ENCODE measurements around the gene BMP4.

BMP4 gene

DNA sequence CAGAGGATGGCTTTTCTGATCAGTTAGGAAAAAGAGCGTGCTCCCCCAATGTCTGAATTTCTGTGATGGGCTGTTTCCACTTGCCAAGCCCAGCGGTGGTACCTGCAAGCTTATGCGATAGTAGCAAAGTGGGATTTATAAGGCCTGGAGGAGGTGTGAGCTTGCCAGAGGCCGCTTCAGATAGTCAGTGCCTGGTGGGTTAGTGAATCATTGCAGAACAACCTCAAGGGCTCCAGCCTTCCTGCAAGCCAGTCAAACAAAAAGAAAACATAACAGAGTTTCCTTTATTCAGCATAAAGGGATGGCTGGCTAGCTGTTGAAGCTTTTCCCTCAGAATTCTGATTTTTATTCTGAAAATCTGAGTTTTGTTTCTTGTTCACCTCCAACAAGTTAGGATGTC is 7.6 kb upstream of the BMP4 start:
- no peak for DNase-seq (ENCODE audit: low spot score)

DNA sequence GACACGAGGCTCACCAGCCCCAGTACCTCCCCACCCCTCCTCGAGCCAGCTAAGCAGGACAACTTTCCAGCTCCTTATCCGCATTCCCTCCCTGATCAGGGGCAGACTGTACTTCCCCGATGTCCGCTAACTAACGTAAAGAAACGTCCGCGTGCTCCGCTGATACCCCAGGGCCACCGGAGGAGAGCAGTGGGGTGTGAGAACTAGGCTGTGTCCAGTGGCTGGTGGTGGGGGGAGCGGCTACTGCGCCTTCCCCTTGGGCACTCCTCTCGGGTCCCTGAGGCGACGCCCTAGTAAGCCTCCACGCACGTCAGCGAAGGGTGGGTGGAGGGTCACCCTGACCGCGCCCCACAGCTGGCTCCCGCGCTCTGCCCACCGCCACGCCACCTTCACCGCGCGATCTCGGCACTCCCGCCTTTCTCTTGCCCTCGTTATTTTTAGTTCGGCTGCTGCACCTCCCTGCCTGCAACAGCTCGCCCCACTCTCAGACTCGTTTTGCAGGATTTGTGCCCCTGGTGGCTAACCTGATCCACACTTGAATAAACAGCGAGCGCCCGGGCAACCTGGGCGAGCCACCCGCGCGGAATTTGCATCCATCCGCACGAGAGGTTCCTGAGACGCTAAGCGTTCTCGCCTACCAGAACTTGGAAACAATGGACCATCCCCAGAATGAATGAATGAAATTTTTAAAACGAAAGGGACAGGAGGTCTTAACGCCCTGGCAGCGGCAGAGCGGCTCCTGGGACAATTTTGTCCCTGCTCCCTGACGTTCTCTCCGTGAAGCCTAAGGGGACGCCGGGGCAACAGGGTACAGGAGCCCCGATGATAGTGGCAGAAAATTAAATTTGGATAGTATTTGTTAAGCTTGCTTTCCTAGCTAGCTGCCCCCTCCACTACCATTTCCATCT is 6.9 kb upstream of the BMP4 start:
- no peak for DNase-seq (ENCODE audit: low spot score)

DNA sequence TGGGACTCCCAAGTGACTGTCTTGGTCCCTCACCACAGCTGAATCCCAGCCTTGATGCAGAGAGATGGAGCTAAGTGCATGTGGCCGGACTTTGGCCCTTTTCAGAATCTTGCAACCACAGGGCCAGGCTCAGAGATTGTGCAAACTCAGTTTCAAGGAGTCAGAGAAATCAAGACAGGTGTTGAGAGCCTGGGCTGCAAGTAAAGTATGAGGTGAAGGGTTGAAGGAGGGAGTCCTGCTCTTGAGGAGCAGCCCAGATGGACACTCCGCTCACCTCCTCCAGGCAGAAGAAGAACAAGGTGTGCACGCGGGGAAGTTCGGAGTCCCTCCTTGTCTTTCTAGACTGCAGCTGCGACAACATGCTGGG is 6.3 kb upstream of the BMP4 start:
- DNase-seq (ENCODE audit: low spot score), result no peak

DNA sequence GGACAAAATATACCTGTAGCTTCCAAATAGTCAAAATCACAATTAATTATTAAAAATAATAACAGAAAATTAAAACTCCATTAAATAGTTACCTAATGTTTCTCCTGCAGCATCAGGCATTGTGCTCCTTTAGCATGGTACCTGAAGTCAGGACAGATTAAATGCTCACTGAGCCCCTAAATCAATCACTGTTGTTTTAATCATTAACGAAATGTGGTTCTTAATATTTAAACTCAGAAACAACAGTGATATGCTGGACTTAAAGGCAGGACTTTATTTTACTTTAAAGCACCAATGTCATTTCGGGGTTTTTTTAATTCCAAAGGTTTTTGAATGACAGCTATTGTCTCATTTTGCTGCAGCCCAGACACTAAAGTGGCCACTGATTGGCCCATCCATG is 2.0 kb upstream of the BMP4 start:
- no peak for DNase-seq (ENCODE audit: low spot score)

DNA sequence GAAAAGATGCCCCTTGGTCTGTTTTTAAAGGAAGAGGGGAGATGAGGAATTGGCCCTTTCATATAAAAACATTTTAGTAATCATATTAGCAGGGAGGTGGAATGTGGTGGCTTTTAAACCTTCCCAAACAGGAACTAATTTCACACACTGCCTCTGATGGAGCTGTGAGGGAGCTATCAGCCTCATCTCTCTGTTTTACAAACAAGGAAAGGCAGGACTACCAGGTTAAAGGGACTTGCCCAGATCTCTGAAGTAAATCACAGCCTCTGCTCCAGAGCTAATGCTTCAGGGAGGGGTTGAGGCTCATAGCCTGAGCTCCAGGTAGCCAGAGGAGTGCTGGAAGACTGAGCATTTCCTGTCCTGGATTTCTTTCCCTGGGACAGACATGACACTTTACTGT is 1.1 kb upstream of the BMP4 start:
- DNase-seq (ENCODE audit: low spot score), result no peak

DNA sequence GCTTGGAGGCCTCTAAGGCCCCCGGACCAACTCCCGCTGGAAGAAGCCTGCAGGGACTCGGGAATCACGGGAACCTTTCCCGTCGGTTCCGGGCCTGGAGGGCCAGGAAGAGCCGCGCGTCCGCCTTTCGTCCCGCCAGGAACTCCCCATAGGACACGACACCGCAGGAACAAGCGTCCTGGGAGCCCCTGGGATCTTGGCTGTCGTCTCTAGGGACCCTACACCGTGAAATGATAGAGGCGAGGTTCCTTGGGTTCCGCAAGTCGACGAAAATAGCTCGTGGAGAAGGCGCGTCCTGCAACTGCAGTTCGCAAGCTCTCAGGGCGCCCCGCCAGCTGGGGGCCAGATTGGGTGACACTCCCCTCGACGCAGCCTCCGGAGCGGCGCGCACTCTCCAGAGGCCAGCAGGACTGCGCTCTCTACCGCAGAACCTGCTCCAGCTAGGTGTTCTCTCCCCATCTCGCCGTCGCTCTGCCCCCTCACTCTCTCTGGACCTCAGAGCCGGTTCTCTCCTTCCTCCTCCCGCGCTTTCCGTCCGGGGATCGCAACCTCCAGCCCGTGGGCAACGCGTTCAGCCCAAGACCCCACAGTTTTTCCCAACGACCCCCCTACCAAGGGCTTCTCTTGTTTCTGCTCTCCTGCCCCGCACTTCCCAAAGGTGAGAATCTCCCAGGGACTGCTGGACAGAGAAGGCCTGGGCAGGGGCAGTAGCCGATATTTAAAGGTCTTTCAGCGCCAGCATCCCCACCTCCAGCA is 776 bp downstream of the BMP4 start:
- no peak for DNase-seq (ENCODE audit: low spot score)

DNA sequence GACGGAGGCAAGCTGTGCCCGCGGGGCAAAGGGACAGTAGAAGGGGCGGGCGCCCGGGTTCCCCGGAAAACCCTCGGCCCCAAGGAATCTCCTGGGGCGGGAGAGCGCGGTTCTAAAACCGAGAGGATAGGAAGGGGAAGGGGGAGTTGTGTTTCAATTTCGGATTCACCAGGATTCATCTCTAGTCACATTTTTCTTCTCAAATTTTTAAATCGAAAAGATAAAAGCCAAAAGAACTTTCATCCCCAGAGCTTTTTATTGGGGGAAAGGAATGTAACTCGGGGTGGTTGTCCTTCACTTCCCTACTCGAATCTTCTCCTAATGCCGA is 1.4 kb downstream of the BMP4 start:
- DNase-seq (ENCODE audit: low spot score), result no peak

DNA sequence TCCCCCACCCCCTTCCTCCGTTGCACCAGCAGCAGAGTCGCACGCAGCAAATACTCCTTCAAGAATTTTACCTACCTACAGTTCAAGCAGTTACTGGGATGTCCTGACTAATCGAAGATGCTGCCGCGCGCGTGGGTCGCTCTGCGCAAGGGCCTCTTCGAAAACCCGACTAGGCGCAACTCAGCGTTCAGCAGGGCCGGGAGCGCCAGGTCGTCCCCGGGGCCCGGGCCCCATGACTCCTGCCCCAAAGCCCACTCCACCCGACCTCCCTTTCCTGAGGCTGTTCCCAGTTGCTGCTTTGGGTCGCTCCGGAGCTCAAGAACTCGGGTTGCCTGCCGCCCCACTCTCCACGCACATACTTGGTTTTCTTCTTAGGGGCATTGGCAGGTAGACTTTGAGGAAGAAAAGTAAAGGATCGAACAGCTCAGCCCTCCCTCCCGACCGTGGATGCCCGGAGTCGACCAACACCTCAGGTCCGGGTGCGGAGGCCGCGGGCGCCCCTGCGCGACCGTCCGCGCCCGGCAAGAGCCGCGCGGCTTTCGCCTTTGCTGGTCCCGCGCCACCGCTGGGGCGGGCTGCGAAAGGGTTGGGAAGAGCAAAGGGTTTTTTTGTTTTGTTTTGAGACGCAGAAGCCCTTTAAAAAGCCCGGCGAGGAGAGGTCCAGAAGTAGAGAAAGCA is 1.9 kb downstream of the BMP4 start:
- DNase-seq (ENCODE audit: low spot score), result no peak

DNA sequence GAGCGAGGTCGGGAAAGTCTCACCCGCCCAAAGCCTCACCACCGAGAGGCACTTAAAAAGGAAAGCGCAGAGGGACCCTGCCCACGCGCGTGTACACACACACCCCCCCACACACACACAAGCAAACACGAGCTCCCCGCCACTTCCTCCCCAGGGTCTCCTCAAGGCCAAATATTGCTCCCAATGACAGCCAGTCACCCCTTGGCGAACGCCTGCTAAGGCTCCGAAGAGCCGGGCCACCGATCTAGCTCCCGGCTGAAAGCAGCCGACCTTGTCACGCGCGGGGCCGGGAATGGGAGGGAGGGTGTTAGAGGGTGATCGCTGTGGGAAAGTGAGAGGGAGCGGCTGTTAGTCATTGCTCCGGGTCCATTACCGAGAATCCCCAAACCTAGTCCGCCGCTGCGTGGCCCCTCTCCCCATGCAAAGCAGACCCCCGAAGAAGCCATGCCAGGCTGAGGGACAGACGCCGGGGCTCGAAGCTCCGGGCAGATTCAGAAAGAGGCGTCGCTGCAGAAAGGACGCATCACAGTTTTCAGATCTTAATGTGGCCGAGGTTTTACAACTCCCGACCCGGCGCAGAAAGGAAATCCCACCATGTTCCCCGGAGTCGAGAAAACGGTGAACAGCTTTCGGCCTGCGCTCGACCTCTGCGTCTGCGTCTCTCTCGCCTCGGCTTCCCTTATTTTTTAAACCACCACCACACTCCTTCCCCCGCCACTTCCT is 2.6 kb downstream of the BMP4 start:
- DNase-seq (ENCODE audit: low spot score), result no peak

DNA sequence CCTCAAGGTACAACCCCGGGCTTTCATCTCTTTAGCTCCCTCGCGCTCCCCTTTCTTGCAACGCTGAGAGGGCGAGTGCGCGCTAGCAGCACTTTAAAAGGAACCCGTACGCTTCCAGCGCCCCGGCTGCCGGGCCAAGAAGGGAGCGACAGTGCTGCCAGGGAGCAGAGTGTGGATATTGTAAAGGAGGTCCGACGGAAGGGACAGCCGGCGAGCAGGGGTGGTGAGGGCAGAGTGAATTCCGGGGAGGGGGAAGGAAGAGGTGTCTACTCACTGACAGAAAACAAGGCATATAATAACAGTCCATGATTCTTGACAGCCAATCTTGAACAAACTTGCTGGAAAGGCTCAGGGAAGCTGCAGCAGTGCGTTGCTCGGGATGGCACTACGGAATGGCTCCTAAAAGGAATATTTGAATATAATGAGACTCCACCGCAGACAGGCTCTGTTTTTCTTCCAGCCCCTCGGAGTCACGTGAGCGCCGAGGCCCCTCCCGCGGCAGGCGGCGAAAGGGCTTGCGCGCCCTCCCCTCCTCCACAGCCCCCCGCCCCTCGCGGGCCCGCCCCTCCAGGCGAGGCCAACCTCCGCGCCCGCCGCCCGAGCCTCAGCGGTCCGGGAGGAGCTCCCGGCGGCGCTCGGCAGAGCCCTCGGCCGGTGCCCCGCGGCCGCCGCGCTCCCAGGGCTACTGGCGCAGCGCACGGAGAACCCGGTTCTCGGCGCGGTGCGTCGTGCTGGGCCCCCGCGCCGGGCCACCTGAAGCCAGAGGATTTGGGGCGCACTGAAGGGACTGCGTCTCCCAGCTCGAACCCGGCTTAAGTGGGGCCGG is 3.4 kb downstream of the BMP4 start:
- no peak for DNase-seq (ENCODE audit: low spot score)

DNA sequence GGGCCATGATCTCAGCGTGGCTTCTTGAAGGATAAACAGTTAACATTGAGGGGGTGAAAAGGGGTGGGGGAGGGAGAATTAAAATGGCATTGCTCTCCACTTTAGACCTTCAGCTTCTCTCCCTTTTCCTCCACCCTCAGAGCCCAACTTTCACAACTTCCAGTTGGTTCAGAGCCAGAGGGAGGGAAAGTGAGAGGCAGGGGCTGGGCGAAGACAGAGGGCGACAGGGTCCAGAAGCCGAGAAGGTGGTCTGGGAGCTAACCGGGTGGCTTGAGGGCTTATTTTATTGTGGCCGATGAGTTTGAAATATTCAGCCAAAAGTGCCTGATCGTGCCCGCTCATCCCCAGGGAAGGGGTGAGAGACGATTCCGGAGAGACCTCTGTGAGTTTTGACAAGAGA is 4.1 kb downstream of the BMP4 start:
- DNase-seq (ENCODE audit: low spot score), result no peak

DNA sequence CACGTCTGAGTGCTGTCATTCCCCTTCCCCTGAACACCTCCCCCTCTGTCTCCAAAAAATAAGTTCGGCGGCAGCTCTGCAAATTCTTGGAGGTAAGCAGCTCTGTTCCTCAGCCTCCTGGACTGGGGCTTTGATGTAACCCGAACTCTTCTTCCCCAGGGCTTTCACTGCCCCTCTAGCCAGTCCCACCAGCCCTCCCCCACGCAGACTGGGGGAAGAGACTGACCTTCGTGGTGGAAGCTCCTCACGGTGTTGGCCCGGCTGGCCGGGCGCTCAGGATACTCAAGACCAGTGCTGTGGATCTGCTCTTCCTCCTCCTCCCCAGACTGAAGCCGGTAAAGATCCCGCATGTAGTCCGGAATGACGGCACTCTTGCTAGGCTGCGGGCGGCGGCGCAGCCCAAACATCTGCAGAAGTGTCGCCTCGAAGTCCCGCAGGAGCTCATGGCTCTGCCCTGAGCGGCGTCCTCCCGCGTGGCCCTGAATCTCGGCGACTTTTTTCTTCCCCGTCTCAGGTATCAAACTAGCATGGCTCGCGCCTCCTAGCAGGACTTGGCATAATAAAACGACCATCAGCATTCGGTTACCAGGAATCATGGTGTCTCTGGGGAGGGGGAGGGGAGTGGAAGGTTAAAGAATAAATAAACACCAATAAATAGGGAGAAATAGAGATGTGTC is 4.9 kb downstream of the BMP4 start:
- no peak for DNase-seq (ENCODE audit: low spot score)

DNA sequence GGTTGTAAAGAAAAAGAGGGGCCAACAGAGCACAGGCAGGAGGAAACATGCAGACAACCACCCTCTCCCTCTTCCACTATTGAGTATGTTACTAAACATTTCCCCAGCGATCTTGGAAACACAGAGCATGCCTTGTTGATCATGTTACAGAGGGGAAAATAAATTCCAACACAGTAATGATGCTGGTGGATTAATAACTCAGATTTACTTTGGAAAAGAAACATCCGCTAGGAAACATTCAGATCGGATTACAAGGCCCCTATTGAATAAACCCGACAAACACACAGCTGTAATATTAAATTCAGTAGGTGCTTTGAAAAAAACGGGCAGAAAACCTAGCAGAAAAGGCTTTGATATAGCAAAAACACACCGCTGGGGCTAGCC is 5.4 kb downstream of the BMP4 start:
- DNase-seq (ENCODE audit: low spot score), result peak; percentile 38

DNA sequence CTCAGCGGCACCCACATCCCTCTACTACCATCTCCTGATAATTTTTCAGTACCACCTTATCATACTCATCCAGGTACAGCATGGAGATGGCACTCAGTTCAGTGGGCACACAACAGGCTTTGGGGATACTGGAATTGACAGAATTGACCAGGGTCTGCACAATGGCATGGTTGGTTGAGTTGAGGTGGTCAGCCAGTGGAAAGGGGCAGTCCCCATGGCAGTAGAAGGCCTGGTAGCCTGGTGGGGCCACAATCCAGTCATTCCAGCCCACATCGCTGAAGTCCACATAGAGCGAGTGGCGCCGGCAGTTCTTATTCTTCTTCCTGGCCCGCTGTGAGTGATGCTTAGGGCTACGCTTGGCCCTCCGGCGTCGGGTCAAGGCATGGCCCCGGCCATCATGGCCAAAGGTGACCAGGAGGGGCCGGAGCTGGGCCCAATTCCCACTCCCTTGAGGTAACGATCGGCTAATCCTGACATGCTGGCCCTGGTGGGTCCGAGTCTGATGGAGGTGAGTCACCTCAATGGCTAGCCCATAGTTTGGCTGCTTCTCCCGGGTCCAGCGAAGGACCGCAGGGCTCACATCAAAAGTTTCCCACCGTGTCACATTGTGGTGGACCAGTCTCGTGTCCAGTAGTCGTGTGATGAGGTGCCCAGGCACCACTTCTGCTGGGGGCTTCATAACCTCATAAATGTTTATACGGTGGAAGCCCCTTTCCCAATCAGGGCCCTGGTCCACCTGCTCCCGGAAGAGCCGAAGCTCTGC is 6.4 kb downstream of the BMP4 start:
- no peak for DNase-seq (ENCODE audit: low spot score)

DNA sequence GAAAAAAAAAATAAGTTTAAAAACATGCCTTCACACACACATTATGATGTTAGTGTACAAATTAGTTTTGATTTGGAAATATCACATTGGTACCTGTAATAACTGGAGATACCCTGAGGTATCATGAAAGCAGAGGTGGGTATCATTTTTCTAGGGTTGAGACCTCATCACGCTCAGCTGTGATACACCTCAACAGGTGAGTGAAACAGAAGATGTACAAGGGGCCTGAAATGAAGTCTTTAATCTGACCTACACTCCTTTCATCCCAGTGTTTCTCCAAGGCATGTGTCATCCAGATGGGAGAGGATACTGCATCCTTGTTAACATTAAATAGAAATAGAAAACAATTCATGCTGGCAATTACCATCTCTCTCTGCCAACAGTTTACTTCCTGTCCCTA is 7.4 kb downstream of the BMP4 start:
- no peak for DNase-seq (ENCODE audit: low spot score)

DNA sequence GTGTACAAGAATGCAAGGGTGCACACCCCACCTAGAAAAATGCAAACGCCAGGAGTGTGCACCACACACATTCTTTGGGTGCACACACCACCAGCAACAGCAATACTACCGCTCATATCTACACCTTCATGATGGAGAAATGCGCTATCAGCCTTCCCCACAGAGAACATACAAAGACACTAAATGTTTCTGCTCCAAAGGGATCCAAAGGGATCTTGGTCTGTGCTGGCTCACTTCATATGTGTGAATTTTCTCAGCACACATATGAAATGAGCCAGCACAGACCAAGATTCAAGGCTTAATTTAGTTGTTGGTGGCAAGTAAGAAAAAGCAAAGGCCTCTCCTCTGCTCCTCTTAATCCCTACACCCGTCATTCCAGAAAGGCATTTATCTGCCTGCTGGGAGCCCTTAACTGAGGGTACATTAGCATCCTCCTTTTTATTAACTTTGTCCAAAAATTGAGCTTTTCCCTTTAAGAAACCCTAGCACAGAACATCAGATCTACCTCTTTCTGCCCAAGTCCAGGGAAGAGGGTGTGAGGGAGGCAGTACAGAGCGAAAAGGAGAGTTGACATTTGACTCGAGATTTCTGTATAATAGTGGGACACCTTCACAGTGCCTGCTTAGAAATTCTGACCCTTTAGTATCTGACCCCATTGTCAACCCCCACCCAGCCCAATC is 8.3 kb downstream of the BMP4 start:
- DNase-seq (ENCODE audit: low spot score), result no peak

DNA sequence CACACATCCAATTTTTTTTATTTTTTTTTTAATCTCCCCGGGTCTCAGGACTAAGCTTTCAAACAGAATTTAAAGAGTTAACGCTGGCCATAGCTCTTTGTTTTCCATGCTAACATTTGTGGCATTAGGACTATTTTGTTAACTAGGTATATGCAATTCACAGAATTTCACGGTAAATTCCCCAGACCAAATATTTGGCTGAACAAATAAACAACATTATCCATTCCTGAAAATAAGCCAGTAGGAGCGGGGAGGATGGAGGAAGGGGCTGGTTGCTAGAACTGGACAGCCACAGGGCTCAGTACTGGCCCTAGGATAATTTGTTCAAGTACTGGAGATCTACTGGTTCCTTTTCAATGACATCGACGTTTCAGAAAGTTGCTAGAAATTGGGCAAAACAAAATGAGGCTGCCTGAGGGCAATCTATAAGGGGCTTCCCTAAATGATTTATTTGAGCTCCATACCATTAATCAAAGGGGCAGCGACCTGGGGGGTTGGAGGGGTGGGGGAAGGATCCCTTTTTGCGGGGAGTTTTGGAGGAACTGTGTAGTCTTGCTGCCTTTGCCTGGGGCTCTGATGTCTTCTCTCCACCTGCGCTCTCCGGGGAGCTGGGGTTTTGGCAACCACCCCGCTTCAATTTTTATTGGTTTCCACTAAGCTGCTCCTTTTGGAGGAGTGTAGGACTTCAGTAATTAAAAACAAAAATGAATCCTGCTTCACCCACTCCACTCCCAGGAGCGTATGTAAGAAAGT is 9.0 kb downstream of the BMP4 start:
- DNase-seq (ENCODE audit: low spot score), result no peak

DNA sequence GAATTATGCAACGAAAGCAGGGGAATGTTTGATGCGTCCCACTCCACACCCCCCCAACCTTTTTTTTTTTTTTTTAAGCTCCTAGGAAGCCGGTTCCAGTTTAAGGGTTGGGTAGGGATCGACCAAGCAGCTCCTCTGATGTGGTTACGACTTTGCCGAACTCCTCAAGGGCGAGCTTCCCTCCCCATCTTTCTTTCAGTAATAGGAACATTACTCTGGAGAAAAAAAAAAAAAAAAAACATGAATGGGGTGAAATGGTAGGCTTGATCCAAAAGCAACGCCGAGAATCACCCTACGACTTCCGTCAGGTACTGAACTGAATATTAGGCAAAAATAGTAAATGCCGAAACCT is 9.6 kb downstream of the BMP4 start:
- DNase-seq (ENCODE audit: low spot score), result no peak
